DND-41 (cell line): ENCODE results near the gene ANKRD11.

ENCODE experiments used
- EZH2 ChIP-seq: IDR thresholded peaks from 3 replicates; pipeline ENCODE4 v1.6.1; 2012; ENCODE audit warnings: borderline replicate concordance, low read depth, mild to moderate bottlenecking, moderate library complexity, low read length, inconsistent platforms; ENCODE audit not compliant: severe bottlenecking
- TF ChIP-seq, protein P1 (sequence below): IDR thresholded peaks from 2 replicates; pipeline ENCODE4 v1.5.1; 2012; ENCODE audit warnings: borderline replicate concordance, low read length, moderate library complexity, mild to moderate bottlenecking; ENCODE audit not compliant: poor library complexity, severe bottlenecking; ENCODE audit errors: extremely low read depth

DNA sequence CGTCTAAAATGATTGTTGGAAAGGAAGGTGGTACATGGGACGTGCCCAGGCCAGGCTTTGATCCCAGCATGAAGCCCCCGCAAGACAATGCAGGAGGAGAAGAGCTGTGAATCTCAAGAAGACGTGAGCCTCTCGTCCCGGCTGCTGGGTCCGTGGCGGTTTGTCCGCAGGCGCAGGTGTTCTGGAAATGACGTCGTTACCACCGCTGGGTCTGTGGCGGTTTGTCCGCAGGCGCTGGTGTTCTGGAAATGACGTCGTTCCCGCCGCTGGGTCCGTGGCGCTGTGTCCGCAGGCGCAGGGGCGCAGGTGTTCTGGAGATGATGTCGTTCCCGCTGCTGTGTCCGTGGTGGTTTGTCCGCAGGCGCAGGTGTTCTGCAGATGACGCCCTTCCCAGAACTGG, 31.9 kb upstream of the ANKRD11 start:
- TF ChIP-seq, protein P1, sequence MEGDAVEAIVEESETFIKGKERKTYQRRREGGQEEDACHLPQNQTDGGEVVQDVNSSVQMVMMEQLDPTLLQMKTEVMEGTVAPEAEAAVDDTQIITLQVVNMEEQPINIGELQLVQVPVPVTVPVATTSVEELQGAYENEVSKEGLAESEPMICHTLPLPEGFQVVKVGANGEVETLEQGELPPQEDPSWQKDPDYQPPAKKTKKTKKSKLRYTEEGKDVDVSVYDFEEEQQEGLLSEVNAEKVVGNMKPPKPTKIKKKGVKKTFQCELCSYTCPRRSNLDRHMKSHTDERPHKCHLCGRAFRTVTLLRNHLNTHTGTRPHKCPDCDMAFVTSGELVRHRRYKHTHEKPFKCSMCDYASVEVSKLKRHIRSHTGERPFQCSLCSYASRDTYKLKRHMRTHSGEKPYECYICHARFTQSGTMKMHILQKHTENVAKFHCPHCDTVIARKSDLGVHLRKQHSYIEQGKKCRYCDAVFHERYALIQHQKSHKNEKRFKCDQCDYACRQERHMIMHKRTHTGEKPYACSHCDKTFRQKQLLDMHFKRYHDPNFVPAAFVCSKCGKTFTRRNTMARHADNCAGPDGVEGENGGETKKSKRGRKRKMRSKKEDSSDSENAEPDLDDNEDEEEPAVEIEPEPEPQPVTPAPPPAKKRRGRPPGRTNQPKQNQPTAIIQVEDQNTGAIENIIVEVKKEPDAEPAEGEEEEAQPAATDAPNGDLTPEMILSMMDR = no peak
- no peak for TF ChIP-seq EZH2
